NCI-H2171 (cell line): ENCODE data around the gene ARHGAP35.
"Not testable (repeated sequence)": the region's sequence is repeated elsewhere in the genome, so short reads cannot be mapped to it uniquely, and the experiment has no call there.

Experiments
- DNase-seq: peaks from one replicate; lab custom pipeline; 2025; lab: John Stamatoyannopoulos, UW

Gene ARHGAP35

DNA sequence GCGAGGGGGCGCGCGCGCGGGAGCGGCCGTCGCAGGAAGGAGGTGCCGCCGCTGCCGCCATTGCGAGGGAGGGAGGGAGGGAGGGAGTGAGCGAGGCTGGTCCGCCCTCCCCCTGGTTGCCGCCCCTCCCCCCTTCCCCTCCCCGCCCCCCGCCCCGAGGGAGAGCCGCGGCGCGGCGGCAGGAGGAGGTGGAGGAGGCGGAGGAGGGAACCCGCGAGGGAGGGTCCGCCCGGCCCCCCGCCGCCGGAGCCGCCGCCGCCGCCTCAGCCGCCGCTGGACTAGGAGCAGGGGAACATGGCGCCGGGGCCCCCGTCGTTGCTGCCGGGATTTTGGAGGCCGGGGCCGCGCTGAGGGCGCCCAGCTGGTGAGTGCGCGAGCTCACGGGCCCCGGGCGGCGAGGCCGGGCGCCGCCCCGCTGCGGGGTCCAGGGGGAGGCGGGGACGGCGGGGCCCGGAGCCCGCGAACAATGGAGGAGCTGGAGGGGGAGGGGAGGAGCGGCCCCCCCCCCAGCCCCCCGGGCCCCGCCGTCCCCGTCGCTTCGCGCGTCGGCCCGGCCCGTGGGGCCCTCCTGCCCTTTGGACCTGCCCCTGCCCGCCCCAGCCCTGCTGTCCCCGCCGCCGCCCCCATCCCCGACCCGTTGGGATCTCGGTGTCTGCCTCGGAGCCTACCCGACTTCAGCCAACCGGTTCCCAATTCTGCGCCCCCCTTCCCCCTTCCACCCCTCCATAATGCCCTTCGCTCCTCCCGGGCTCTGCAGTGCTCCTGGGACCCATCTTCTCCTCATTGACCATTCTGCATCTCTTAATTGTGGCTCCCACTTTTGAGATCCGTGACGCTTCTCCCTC lies at the start of gene ARHGAP35:
Gene ARHGAP35 (plus strand): TSS at position 152 of the 845 bp plus-strand sequence. CDS start 57,679 bp downstream, outside the sequence.
- peak; percentile 86 for DNase-seq

- no peak for DNase-seq
Measured at GRCh38 chr19:46812977-46813838, 47.6 kb upstream of the ARHGAP35 start.

- no peak for DNase-seq
Measured at GRCh38 chr19:46813839-46814358, 46.9 kb upstream of the ARHGAP35 start.

DNA sequence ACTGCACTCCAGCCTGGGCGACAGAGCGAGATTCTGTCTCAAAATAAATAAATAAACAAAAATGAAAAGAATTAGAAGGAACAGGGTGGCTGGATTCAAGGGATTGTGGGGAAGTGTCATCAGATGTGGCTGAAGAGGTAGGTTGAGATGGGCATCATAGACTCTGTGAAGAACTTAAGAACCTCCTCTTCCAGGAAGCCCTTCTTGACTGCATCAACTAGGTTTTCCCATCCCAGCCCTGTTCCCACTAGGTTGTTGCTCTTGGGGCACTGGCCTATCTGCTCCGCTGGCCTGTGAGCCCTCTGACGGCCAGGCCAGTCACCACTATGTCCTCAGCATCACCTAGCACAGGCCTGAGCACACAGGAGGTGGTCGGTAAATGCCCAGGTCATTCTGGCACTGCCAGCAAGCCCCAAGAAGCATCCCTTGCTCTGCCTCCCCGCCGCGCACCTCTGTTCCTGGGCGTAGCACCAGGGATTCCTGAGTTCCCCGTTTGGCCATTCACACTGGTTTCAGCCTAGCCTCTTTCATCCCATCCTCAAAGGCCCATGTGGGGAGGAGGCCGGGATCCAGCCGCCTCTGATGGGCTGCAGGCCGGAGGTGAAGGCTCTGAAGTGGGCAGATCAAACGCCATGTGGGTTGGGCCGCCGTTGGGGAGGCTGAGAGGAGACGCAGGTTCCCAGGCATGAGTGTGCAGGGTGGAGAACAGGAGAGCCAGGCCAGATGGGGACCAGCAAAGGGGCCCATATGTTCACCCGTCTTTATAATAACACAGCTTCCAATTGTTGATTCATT lies 44.8 kb upstream of the ARHGAP35 start:
- DNase-seq = peak; percentile 81

- peak; percentile 7 for DNase-seq
Measured at GRCh38 chr19:46818812-46819211, 42.0 kb upstream of the ARHGAP35 start.

DNA sequence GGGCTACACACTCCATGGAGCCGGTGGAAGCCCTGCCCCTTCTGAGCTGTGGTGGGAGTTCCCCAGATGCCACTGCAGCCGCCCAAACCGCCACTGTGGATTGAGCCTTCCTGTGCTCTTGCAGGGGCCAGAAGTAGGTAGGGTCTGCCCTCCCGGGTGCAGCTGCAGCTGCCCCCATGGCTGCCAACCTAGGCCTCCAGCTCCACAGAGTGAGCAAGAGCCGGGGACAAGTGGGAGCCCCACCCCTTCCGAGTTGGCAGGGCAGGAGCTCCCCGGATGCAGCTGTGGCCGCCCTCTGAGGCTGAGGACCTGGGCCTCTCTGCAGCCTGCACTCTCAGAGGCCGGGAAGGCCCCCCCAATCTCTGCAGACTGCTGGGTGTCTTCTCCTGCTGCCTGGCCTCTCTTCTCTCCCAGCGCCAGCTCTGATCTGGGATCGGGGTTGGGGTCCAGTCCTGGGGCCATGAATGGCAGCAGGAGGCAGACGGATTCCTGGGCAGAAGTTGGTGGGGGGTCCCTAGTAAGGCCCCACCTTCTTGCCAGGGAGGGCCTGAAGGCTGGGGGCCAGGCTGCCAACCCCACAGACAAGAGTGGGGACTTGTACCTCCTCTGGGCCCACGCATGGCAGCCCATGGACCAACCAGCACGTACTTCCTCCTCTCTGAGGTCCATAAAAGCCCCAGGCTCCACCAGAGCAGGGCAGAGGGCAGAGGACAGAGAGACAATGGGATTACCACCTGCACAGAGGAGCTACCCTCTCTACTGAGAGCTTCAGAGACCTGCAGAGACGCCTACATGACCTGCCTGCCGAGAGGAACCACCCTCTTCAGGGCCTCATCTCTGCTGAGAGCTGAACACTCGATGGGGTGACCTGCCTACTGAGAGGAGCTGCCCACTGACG lies 39.0 kb upstream of the ARHGAP35 start:
- DNase-seq = no peak

- not testable (repeated sequence) for DNase-seq
Measured at GRCh38 chr19:46822410-46822787, 38.4 kb upstream of the ARHGAP35 start.

DNA sequence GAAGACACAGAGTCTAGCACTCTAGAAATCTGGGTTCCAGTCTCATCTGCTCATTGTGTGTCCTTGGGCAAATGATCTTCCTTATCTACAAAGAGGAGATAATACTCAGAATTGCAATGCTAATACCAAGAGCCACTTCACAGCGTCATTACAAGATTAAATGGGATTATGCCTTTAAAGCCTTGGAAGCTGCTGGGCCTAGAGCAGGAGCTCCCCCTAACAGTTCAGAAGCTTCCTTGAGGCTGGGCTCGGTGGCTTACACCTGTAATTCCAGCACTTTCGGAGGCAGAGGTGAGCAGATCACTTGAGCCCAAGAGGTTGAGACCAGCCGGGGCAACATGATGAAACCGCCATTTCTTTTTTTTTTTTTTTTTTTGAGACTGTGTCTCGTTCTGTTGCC lies 37.7 kb upstream of the ARHGAP35 start:
- DNase-seq = no peak

GRCh38 chr19:46824890-46825730 lies 35.7 kb upstream of the ARHGAP35 start:
- DNase-seq = peak; percentile 19

GRCh38 chr19:46825731-46826055 lies 35.1 kb upstream of the ARHGAP35 start:
- DNase-seq = no peak

DNA sequence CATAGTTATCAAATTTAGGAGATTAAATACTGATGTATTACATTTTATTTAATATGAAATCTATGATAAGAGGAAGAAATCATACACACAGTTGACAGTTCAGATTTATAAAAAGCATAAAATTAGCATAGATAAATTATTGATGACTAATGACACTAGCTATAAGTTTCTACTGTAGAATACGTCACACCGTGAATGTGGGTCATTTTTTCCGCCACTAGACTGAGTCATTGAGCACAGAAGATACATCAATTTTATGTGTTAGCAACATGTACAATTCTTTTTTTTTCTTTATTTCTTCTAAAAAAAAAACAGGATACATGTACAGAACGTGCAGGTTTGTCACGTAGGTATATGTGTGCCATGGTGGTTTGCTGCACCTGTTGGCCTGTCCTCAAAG lies 32.3 kb upstream of the ARHGAP35 start:
- no peak for DNase-seq

GRCh38 chr19:46830864-46831263 lies 29.9 kb upstream of the ARHGAP35 start:
- DNase-seq = no peak

- DNase-seq = no peak
Measured at GRCh38 chr19:46834121-46834520, 26.7 kb upstream of the ARHGAP35 start.

DNA sequence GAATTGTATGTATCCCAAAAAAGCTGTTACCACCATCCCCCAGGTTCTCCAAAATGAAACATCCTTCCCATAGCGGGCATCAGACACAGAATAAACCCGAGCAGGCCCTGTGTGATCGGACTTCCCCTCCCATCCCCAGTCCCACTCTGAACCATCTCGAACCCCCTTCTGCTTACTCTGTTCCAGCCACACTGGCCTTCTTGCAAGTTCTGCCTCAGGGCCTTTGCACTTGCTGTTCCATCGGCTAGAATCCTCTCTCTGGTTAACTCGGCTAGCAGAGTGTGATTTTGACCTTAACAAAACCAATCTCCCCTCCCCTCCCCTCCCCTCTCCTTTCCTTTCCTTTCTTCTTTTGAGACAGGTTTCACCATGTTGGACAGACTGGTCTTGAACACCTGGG lies 25.8 kb upstream of the ARHGAP35 start:
- no peak for DNase-seq

DNA sequence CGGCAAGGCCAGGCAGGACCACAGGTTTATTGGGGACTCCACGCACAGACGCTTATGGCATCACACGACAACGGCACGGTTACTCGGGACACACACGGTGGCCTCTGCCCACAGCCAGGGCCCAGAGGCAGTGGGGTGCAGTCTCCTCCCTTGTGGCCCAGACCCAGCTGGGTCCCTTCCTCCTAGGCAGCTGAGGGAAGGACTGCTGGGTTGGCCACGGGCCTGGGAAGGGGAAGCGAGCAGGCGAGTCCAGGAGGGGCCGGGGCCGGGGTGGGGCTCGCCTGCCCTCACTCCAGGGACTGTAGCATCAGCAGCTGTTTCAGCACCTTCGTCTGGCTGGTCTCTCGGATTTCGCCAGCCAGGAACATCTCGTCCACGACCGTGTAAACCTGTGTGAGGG lies 22.6 kb upstream of the ARHGAP35 start:
- no peak for DNase-seq

- DNase-seq = no peak
Measured at GRCh38 chr19:46839752-46840497, 20.9 kb upstream of the ARHGAP35 start.

DNA sequence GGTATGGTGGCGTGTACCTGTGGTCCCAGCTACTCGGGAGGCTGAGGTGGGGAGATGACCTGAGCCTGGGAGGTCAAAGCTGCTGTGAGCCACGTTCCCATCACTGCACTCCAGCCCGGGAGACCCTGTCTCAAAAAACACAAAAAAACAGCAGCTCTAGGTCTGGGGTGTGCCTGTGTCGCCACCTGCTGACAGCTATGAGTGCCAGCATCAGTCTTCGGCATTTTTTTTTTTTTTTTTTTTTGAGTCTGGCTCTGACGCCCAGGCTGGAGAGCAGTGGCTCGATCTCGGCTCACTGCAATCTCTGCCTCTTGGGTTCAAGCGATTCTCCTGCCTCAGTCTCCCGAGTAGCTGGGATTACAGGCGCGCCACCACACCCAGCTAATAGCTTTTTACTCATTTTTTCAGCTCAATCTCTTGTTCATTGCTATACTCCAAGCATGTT lies 20.3 kb upstream of the ARHGAP35 start:
- DNase-seq = peak; percentile 80

- no peak for DNase-seq
Measured at GRCh38 chr19:46841458-46842083, 19.2 kb upstream of the ARHGAP35 start.

DNA sequence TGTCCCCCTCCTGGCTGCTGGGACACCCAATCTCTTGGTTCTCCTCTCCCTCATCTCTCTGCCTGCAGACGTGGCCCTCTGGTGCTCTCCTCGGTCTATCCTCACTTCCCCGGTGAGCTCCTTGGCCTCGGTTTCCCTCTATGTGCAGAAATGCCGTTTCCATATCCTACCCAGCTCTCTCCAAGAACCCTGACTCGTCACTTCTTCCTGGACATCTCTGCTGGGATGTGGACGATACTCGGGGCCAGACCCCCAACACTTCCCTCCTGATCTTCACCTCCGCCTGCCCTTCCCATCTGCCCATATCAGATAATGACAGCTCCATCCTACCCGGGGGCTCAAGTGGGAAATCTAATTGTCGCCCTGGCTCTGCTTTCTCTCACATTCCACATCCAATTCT lies 18.0 kb upstream of the ARHGAP35 start:
- no peak for DNase-seq
